ENCODE data around the gene KLHL29.

- TF ChIP-seq CTCF (IDR thresholded peaks at IDR 0.05) (no peak), POLR2A (IDR thresholded peaks at IDR 0.05) (no peak)
Observed at GRCh38 chr2:23380562-23381065, 4.4 kb upstream of the KLHL29 start.
